ENCODE results near the gene DTNA. TPM values are rescaled to one million over a fixed set of nuclear protein-coding genes. Genes with fewer than 3 reads are reported as not detected.
"Not testable (repeated sequence)": the region's sequence is repeated elsewhere in the genome, so short reads cannot be mapped to it uniquely, and the experiment has no call there.

The DTNA gene
- total RNA-seq, 1 donor from 2014 or later, result 13.3 TPM

- Mint-ChIP-seq H3K27me3 (ENCODE audit: low read depth) (no peaks in the 10 kb centered on the region), H3K27ac (ENCODE audit: unreplicated experiment) (no peak overlapping the region), H3K36me3 (ENCODE audit: low read depth) (no peaks in the 10 kb centered on the region), H3K9me3 (no peaks in the 10 kb centered on the region), H3K4me1 (peaks cover 3% of the 10 kb centered on the region), H3K4me3 (no peak overlapping the region)
- no peak for DNase-seq (ENCODE audit: low read depth, low spot score)
- TF ChIP-seq, protein P1, sequence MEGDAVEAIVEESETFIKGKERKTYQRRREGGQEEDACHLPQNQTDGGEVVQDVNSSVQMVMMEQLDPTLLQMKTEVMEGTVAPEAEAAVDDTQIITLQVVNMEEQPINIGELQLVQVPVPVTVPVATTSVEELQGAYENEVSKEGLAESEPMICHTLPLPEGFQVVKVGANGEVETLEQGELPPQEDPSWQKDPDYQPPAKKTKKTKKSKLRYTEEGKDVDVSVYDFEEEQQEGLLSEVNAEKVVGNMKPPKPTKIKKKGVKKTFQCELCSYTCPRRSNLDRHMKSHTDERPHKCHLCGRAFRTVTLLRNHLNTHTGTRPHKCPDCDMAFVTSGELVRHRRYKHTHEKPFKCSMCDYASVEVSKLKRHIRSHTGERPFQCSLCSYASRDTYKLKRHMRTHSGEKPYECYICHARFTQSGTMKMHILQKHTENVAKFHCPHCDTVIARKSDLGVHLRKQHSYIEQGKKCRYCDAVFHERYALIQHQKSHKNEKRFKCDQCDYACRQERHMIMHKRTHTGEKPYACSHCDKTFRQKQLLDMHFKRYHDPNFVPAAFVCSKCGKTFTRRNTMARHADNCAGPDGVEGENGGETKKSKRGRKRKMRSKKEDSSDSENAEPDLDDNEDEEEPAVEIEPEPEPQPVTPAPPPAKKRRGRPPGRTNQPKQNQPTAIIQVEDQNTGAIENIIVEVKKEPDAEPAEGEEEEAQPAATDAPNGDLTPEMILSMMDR (conservative IDR thresholded peaks at IDR 0.05), result no peak
These were observed 24.0 kb downstream of the DTNA start for GRCh38 chr18:34734056-34734455.

DNA sequence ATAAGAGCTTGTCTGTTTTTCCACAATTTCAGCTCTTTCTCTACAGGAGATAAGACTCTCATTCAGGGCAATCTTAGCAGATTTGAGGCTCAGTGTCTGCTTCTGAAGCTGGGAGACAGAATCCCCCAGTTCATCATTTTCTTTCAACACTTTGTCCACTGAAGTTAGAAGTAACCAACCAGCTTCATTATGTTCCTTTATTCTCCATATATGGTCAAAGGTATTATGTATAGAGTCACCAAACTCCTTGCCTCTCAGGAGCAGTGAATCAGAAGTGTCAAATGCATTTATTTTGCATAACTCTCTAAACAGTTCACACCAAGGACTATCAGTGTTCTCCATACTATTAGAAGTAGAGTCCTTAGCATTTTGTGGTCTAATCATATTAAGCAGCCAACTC is 24.4 kb downstream of the DTNA start:
- H3K27me3 Mint-ChIP-seq (ENCODE audit: low read depth); H3K4me1 Mint-ChIP-seq; H3K4me3 Mint-ChIP-seq; H3K27ac Mint-ChIP-seq (ENCODE audit: unreplicated experiment); H3K36me3 Mint-ChIP-seq (ENCODE audit: low read depth); H3K9me3 Mint-ChIP-seq; DNase-seq (ENCODE audit: low read depth, low spot score): not testable (repeated sequence)

DNA sequence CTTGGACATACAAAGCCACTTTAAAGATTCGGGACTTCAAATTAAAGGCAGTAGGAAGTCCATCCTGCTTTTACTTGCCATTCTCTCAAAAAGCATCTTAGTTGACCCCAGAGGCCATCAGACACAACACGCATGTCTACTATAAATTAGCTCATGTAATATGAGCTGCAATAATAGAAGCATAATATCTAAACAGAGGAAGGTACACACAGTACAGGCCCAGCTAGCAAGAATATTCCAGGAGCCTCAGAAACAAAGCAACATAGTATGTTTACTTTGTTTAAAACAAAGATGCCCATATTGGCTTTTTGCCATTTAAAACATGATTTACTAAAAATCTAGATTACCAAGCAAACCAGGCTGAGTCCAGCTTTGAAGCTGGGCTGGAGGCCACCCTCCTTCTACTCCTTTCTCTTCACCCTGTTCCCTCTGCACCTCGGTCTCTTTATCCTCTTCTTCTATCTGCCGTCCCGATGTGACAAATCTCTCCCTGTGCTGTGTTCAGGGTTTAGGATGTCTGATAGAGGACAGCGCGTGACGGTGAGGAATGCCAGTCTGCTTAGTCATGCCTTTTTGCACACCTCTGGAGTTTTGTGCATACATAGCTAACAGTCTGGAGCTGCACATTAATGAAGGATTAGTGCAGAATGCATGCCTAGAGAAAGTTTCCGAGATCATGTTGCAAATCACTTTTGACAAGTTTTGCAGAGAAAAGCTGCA is 28.2 kb downstream of the DTNA start:
- H3K27me3 Mint-ChIP-seq (ENCODE audit: low read depth), result no peaks in the 10 kb centered on the region
- TF ChIP-seq, protein P1 (conservative IDR thresholded peaks at IDR 0.05), result no peak
- DNase-seq (ENCODE audit: low read depth, low spot score), result no peak
- no peaks in the 10 kb centered on the region for H3K36me3 Mint-ChIP-seq (ENCODE audit: low read depth)
- no peak overlapping the region for H3K27ac Mint-ChIP-seq (ENCODE audit: unreplicated experiment)
- H3K4me3 Mint-ChIP-seq, result no peak overlapping the region
- H3K4me1 Mint-ChIP-seq, result peaks cover 9% of the 10 kb centered on the region
- no peaks in the 10 kb centered on the region for H3K9me3 Mint-ChIP-seq

GRCh38 chr18:34740101-34740500 is 30.0 kb downstream of the DTNA start:
- TF ChIP-seq, protein P1 (conservative IDR thresholded peaks at IDR 0.05), result no peak
- no peak overlapping the region for H3K4me3 Mint-ChIP-seq
- peaks cover 9% of the 10 kb centered on the region for H3K4me1 Mint-ChIP-seq
- no peaks in the 10 kb centered on the region for H3K9me3 Mint-ChIP-seq
- DNase-seq (ENCODE audit: low read depth, low spot score), result no peak
- H3K27ac Mint-ChIP-seq (ENCODE audit: unreplicated experiment), result no peak overlapping the region
- no peaks in the 10 kb centered on the region for H3K27me3 Mint-ChIP-seq (ENCODE audit: low read depth)
- no peaks in the 10 kb centered on the region for H3K36me3 Mint-ChIP-seq (ENCODE audit: low read depth)

DNA sequence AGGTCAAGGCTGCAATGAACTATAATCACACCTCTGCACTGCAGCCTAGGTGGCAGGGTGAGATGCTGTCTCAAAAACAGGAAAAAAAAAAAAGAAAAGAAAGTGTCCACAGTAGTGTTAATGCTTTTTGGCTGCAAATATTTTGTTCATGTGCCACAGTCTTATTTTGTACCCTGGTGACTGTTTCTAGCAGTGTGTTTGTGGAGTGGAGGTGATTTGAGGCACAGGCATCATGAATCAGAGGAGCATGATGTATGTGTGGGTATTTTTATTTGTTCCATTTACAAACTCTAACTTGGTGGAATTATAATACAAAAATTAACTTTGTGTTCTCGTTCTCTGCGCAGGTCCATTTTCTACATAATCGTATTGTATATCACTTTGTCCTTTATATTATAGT is 30.6 kb downstream of the DTNA start:
- DNase-seq (ENCODE audit: low read depth, low spot score), result no peak
- Mint-ChIP-seq H3K27ac (ENCODE audit: unreplicated experiment) (no peak overlapping the region), H3K36me3 (ENCODE audit: low read depth) (no peaks in the 10 kb centered on the region), H3K4me3 (no peak overlapping the region), H3K27me3 (ENCODE audit: low read depth) (no peaks in the 10 kb centered on the region), H3K4me1 (peaks cover 9% of the 10 kb centered on the region), H3K9me3 (no peaks in the 10 kb centered on the region)
- TF ChIP-seq, protein P1 (conservative IDR thresholded peaks at IDR 0.05), result no peak

DNA sequence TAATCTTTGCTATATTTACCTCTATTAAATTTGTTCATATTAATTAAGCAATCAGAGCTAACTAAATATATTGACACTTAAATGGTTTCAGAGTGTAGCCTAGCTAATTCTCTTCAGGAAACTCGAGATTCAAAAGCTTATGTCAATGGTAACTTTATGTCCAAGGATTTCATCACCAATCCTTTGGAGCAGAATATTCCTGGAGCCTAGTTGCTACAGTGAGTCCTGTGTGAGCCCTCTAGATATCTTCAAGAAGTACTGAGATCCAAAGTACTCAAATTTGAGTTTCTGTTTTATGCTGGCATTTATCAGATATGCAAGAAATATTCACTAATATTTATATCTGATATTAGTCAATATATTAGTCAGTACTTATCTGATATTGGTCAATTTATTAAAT is 31.3 kb downstream of the DTNA start:
- Mint-ChIP-seq H3K9me3 (no peaks in the 10 kb centered on the region), H3K4me3 (no peak overlapping the region), H3K4me1 (peaks cover 9% of the 10 kb centered on the region), H3K27me3 (ENCODE audit: low read depth) (no peaks in the 10 kb centered on the region), H3K27ac (ENCODE audit: unreplicated experiment) (no peak overlapping the region), H3K36me3 (ENCODE audit: low read depth) (no peaks in the 10 kb centered on the region)
- TF ChIP-seq, protein P1 (conservative IDR thresholded peaks at IDR 0.05), result no peak
- no peak for DNase-seq (ENCODE audit: low read depth, low spot score)
